HepG2 (cell line): ENCODE measurements around the gene CMTM8. TPM values are rescaled to one million over a fixed set of nuclear protein-coding genes. Genes with fewer than 3 reads are reported as not detected.

Experiments used
- AKAP8 ChIP-seq: sonication (generic); formaldehyde crosslinking; IDR thresholded peaks from 2 replicates; pipeline ENCODE4 v1.5.1; 2020; ENCODE audit warnings: mild to moderate bottlenecking, missing genetic modification reagents
- ARID2 ChIP-seq: sonication (generic); formaldehyde crosslinking; IDR thresholded peaks from 2 replicates; pipeline ENCODE4 v1.8.1; 2022; ENCODE audit warnings: mild to moderate bottlenecking, missing genetic modification reagents, borderline replicate concordance
- CREB3 ChIP-seq: sonication (generic); formaldehyde crosslinking; IDR thresholded peaks from 2 replicates; pipeline ENCODE4 v1.5.0; 2020; ENCODE audit warnings: missing genetic modification reagents
- FOXJ3 ChIP-seq: sonication (generic); formaldehyde crosslinking; IDR thresholded peaks from 2 replicates; pipeline ENCODE4 v1.4.0; 2020; ENCODE audit warnings: missing genetic modification reagents, mild to moderate bottlenecking, borderline replicate concordance
- FOXK2 ChIP-seq: fragments of 450-650 bp; IDR thresholded peaks from 2 replicates; pipeline ENCODE4 v1.6.1; 2016
- HHEX ChIP-seq: IDR thresholded peaks from 2 replicates; pipeline ENCODE4 v1.6.1; 2016; ENCODE audit warnings: control low read depth
- HIVEP1 ChIP-seq: sonication (generic); formaldehyde crosslinking; IDR thresholded peaks from 2 replicates; pipeline ENCODE4 v1.4.0; 2020; ENCODE audit warnings: mild to moderate bottlenecking, missing genetic modification reagents
- HMG20A ChIP-seq: IDR thresholded peaks from 2 replicates; pipeline ENCODE4 v1.6.1; 2016; ENCODE audit warnings: borderline replicate concordance
- HNRNPH1 ChIP-seq: fragments of 200-400 bp; formaldehyde crosslinking; optimal IDR thresholded peaks from 2 replicates; pipeline ENCODE3; 2017; ENCODE audit warnings: mild to moderate bottlenecking, low read depth, low read length
- KAT7 ChIP-seq: IDR thresholded peaks from 2 replicates; pipeline ENCODE4 v1.6.1; 2018; ENCODE audit warnings: borderline replicate concordance, missing compliant biosample characterization
- KLF11 ChIP-seq: IDR thresholded peaks from 2 replicates; pipeline ENCODE4 v1.6.1; 2016; ENCODE audit warnings: missing compliant biosample characterization
- MEF2D ChIP-seq: sonication (generic); formaldehyde crosslinking; IDR thresholded peaks from 2 replicates; pipeline ENCODE4 v1.5.1; 2020; ENCODE audit warnings: mild to moderate bottlenecking, missing genetic modification reagents
- NFE2L2 ChIP-seq: fragments of 150-350 bp; IDR thresholded peaks from 2 replicates; pipeline ENCODE4 v1.6.1; 2014; ENCODE audit warnings: low read length
- PBX2 ChIP-seq: IDR thresholded peaks from 2 replicates; pipeline ENCODE4 v1.6.1; 2016; ENCODE audit warnings: control low read depth
- POGK ChIP-seq: sonication (generic); formaldehyde crosslinking; conservative IDR thresholded peaks from 2 replicates; pipeline ENCODE4 v1.8.0; 2022; ENCODE audit warnings: mild to moderate bottlenecking, moderate library complexity, missing genetic modification reagents
- RNF2 ChIP-seq: fragments of 450-650 bp; conservative IDR thresholded peaks from 2 replicates; pipeline ENCODE4 v1.6.1; 2016; ENCODE audit warnings: low read depth
- SATB2 ChIP-seq: sonication (generic); formaldehyde crosslinking; IDR thresholded peaks from 2 replicates; pipeline ENCODE4 v1.5.0; 2020; ENCODE audit warnings: missing genetic modification reagents
- SIN3A ChIP-seq: IDR thresholded peaks from 2 replicates; pipeline ENCODE4 v1.6.1; 2011; ENCODE audit warnings: low read depth, mild to moderate bottlenecking, control low read depth, low read length, borderline replicate concordance
- SMARCC2 ChIP-seq: fragments of 450-650 bp; IDR thresholded peaks from 2 replicates; pipeline ENCODE4 v1.6.1; 2017; ENCODE audit warnings: antibody characterized with exemption, mild to moderate bottlenecking
- SNAPC2 ChIP-seq: sonication (generic); formaldehyde crosslinking; IDR thresholded peaks from 2 replicates; pipeline ENCODE4 v1.8.1; 2022; ENCODE audit warnings: mild to moderate bottlenecking, missing genetic modification reagents
- ZBTB7B ChIP-seq: sonication (generic); formaldehyde crosslinking; IDR thresholded peaks from 2 replicates; pipeline ENCODE4 v1.4.0; 2020; ENCODE audit warnings: missing genetic modification reagents
- ZNF224 ChIP-seq: sonication (generic); formaldehyde crosslinking; IDR thresholded peaks from 2 replicates; pipeline ENCODE4 v1.5.0; 2020; ENCODE audit warnings: mild to moderate bottlenecking, missing genetic modification reagents
- ZNF232 ChIP-seq: sonication (generic); formaldehyde crosslinking; IDR thresholded peaks from 2 replicates; pipeline ENCODE4 v1.4.0; 2020; ENCODE audit warnings: missing genetic modification reagents, borderline replicate concordance
- ZNF3 ChIP-seq: IDR thresholded peaks from 2 replicates; pipeline ENCODE4 v1.7.0; 2017; ENCODE audit warnings: inconsistent platforms
- ZNF558 ChIP-seq: sonication (generic); formaldehyde crosslinking; IDR thresholded peaks from 2 replicates; pipeline ENCODE4 v1.9.0; 2022; ENCODE audit warnings: mild to moderate bottlenecking, missing genetic modification reagents, borderline replicate concordance
- ZNF564 ChIP-seq: sonication (generic); formaldehyde crosslinking; IDR thresholded peaks from 2 replicates; pipeline ENCODE4 v1.8.1; 2023; ENCODE audit warnings: mild to moderate bottlenecking, missing genetic modification reagents
- ZNF580 ChIP-seq: IDR thresholded peaks from 2 replicates; pipeline ENCODE4 v1.6.1; 2016; ENCODE audit warnings: low read depth, borderline replicate concordance
- ZNF678 ChIP-seq: sonication (generic); formaldehyde crosslinking; IDR thresholded peaks from 2 replicates; pipeline ENCODE4 v1.4.0; 2020; ENCODE audit warnings: mild to moderate bottlenecking, missing genetic modification reagents
- polyA plus RNA-seq, 8 experiments: library from polyadenylated mRNA; depleted of rRNA in 3 of 8; stranded (reverse) in 7 of 8; unstranded in 1 of 8; fragments of >200 nt; fragmentation: Illumina TruSeq in 4 of 8; extraction: Trizol in 4 of 8; gene quantifications; 2 replicates each; pipeline versions ENCODE4 v1.2.1 to v1.2.3, GENCODE V29; 2011 to 2016; ENCODE audit warnings: low read depth in 4 of 8, missing spikeins in 1 of 8, mixed read lengths in 1 of 8; ENCODE audit not compliant: insufficient read depth in 1 of 8
- total RNA-seq, 5 experiments: library from RNA; depleted of rRNA; stranded (reverse); fragments of >200 nt; fragmentation: Illumina TruSeq; extraction: Trizol; gene quantifications; 2 replicates each; pipeline ENCODE4 v1.2.3, GENCODE V29; 2016; ENCODE audit warnings: low read depth in 1 of 5

CMTM8 gene
- total and polyA plus RNA-seq, 2 of the 13 experiments (the other 11 are each of a cell fraction or from before 2014, with no cell fraction given) = 8.9 to 15.8 TPM

- TF ChIP-seq POGK (CRISPR knock-in tag) (peak; percentile 80; the same call in 1 of the 2 replicates), ZNF224 (CRISPR knock-in tag) (0 out of 2 replicates have a peak, but pooled peaks have one; percentile 84), PBX2 (CRISPR knock-in tag) (no peak), MEF2D (CRISPR knock-in tag) (no peak), ARID2 (CRISPR knock-in tag) (no peak), ZNF678 (CRISPR knock-in tag) (no peak), SNAPC2 (no peak), KLF11 (CRISPR knock-in tag) (no peak), CREB3 (CRISPR knock-in tag) (peak; percentile 84), SIN3A (peak; percentile 42; the same call in 1 of the 2 replicates), HHEX (CRISPR knock-in tag) (no peak), RNF2 (no peak; the same call in 1 of the 2 replicates), KAT7 (CRISPR knock-in tag) (peak; percentile 89; the same call in 1 of the 2 replicates), ZNF232 (CRISPR knock-in tag) (no peak), SATB2 (CRISPR knock-in tag) (no peak), ZNF580 (CRISPR knock-in tag) (peak; percentile 41; the same call in 1 of the 2 replicates), ZNF564 (no peak), FOXK2 (no peak), SMARCC2 (no peak), HNRNPH1 (no peak), FOXJ3 (CRISPR knock-in tag) (no peak), AKAP8 (no peak), HMG20A (CRISPR knock-in tag) (no peak), HIVEP1 (CRISPR knock-in tag) (peak; percentile 63; the same call in 1 of the 2 replicates), NFE2L2 (no peak), ZNF3 (CRISPR knock-in tag) (no peak), ZNF558 (no peak), ZBTB7B (CRISPR knock-in tag) (peak; percentile 82)
Measured at GRCh38 chr3:32401556-32402081, 163.1 kb downstream of the CMTM8 start (continued).
